Effector CD8-positive, alpha-beta T cell (primary cell): Measurements from ENCODE around the gene PTPRU.

Experiments used
- DNase-seq: peaks from one replicate; lab custom pipeline; 2025; lab: John Stamatoyannopoulos, UW
- total RNA-seq, 4 experiments: gene quantifications; one replicate each; lab custom pipeline; 2026; lab: John Stamatoyannopoulos, UW

PTPRU gene
- total RNA-seq: 0.29 to 6.5 (median 0.79) reads per million in 4 experiments

DNA sequence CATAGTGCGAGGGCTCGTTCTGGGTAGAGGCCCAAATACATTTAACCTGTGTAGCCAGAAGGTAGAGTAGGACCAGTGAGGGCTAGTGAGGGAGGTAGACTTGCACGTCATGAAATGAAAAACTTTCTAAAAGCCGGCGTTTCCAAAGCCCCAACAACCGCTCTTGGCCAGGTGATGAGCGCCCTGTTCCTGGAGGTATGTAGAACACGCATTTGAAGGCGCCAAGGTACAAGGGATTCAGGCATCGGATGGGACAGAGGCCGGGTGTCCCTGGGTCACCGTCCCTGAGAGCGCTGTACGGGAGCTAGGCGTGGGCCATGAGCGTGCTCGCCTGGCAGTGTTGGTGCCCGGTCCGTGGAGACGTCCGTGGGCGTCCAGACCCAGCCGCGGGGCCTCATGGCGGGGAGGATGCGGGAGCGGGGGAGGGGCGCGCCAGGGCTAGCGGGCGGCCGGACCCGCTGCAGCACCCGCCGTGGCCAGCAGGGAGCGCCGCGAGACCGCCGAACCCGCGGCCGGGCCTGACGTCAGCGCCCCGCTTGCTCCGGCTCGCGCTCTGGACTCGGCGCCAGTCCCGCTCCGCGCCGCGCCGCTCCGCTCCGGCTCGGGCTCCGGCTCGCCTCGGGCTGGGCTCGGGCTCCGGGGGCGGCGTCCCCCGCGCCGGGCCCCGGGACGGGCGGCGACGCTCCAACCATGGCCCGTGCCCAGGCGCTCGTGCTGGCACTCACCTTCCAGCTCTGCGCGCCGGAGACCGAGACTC, at the start of gene PTPRU:
Gene PTPRU, plus strand, starts transcription at position 568 of the 757 bp plus-strand sequence. Its CDS starts 123 bp downstream, at position 691.
- DNase-seq: peak; percentile 63

DNA sequence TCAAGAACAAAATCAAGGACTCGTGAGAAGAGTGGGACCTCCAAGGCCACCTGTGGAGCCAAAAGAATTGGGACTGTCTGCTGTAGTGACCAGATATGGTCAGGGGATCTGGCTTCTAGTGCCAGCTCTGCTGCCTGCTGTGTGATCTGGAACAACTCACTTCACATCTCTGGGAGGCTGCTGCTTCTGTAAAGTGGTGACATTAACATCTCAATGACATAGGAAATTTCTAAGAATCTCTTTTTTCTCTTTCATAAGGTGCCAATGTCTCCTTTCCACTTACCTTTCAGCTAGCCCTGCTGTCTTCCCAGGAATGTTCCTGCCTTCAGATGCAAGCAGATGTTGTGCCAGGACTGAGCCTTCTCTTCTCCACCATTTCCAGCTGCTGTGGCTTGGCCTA, 49.6 kb upstream of the PTPRU start:
- DNase-seq: no peak

DNA sequence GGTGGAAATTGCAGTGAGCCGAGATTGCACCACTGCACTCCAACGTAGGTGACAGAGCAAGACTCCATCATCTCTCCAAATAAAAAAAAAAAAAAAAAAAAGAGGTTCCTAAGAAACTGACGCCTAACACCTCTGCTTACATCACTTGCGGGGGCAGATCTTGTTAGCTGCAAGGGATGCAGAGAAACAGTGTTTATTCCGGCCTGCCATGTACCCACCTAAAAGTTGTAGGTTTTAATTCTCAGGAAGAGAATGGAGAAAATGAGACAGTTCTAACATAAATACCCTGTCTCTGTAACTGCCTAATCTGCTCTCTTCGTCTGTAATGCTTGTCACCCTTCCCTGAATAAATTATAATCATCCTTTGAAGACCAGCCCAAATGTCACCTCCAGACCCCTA, 45.6 kb upstream of the PTPRU start:
- DNase-seq: no peak

DNA sequence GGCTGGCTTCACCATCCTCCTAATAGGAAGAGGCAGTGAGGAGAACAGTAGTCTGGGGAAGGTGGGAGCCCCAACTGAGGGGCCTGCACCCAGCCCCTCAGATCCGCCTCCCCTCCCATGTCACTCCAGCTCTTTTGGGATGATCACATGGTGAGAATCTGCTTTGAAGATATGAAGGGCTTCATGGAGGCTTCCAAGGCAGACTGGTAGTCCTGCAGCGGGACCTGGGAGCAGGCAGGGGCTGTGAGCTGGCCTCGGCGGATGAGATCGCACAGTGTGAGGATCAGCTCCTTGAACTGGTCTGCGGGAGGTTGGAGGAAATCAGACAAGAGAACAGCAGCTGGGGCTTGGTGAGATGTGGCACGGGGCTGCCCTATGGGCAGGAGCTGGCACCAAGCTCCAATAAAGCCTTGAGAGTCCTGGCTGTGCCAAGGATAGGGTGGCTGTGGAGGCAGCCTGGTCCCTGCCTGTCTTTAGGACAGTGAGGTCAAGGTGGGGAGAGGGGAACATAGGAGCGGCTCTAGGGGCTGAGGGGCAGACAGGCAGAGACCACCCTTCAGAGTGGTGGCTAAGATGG, 42.4 kb upstream of the PTPRU start:
- DNase-seq: no peak

DNA sequence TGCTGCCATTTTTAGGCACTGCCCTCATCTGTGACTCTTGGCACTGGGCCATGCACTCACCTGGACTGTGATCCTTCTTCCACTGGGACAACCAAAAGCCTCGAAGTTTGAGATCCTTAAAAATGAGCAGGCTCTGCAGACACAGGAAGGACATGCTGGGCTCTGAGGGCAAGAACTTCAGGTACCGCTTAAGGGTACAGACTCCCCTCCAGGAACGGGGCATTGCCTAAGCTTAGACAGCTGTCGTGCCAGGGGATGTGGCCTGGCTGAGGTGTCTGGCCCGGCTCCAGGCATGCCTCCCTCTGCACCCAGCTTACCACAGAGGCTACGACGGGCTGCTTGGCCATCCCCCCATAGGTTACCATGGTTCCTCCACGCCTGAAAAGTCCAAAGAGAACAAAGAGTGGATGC, 40.4 kb upstream of the PTPRU start:
- no peak for DNase-seq

DNA sequence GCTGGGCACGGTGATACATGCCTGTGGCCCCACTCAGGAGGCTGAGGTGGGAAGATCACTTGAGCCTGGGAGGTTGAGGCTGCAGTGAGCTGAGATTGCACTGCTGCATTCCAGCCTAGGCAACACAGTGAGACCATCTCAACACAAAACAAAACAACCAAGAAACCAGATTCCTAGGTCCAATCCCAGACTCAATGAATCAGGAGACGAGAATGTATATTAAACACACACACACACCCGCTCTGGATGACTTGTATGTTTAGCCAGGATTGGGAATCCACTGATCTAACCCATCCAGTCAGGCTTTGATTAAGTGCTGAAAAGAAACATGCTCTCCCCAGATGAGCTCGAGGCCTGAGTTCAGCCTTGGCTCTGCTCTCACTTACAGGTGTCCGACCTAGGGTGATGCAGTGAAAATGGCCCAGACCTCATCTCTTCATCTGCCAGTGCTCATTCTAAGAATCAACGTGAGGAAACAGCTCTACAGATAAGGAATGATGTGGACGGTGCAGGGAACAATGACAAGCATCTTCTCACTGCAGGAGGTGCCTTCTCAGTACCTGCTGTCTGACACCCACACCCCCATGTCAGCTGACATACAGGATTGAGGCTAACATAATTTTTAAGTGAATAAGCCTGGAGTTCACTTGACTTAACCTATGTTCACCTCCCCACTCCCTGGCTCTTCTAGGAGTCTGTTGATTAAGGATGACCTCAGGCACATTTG, 39.3 kb upstream of the PTPRU start:
- DNase-seq: no peak

DNA sequence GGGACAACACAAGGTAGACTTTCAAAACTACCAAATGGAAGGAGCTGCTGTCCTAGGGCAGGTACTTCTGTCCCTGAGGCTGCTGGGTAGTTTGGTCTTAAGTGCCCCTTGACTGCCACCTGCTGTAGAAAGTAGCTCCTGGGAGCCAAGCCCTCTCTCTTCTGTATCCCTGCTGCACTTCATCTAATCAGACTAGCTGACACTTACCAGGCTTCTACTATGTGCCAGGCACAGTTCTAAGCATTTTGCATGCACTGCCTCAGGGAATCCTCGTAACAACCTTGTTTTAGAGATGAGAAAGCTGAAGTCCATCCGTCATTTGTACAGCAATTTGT, 38.8 kb upstream of the PTPRU start:
- DNase-seq: no peak

DNA sequence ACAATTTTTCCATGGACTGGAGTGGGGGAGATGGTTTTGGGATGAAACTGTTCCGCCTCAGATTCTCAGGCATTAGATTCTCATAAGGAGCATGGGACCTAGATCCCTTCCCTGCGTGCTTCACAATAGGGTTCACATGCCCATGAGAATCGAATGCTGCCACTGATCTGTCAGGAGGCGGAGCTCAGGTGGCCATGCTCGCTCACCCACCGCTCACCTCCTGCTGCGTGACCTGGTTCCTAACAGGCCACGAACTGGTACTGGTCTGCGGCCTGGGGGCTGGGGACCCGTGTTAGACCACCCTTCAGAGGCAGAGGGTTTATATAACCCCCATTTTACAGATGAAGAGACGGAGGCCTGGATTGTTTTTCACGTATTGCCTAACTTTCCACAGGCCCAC, 38.3 kb upstream of the PTPRU start:
- no peak for DNase-seq

DNA sequence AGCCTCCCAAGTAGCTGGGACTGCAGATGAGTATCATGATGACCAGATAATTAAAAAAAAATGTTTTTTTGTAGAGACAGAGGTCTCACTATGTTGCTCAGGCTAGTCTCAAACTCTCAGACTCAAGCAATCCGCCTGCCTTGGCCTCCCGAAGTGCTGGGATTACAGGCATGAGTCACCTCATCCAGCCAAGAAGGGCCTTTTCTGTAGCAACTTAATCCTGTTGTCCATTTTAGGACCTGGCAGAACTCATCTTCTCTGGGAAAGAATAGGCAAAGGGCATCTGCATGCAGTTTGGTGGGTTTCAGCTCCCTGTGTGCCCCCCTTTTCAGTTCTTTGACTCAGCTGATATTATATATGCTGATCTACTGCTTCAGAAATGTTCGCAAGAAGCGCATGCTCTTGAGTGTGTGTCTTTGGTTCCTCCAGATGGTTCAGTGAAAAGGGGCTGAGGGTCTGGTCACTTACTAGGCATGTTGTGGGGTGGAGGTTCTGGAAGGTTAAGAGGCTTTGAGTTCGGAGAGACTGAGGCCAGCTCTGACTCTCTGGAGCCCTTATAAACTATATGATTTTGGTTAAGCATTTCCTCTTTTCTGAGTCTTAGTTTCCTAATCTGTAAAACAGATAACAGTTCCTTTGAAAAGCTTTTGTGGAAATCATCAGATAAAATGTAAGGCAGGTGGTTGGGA, 35.3 kb upstream of the PTPRU start:
- DNase-seq: no peak

DNA sequence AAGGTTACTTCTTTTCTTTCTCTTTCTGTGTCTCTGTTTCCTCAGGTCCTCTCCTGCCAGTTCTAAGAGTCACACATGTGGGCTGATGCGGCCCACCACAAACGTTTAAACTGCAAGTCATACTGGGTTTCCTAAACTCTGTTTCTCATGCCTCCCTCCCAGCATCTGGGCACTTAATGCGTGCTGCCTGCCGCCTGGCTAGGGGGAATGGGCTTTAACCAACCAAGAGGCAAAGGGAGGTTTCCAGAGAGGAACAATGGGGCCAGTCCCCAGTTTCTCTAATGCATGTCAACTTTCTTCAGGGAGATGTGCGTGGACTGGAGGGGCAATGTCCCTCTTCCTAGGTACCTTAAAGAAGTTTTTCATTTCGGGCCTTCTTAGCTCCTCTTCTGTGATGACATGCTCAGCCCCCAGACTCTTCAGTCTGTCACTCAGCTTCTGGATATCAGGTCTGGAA, 34.7 kb upstream of the PTPRU start:
- DNase-seq: no peak

DNA sequence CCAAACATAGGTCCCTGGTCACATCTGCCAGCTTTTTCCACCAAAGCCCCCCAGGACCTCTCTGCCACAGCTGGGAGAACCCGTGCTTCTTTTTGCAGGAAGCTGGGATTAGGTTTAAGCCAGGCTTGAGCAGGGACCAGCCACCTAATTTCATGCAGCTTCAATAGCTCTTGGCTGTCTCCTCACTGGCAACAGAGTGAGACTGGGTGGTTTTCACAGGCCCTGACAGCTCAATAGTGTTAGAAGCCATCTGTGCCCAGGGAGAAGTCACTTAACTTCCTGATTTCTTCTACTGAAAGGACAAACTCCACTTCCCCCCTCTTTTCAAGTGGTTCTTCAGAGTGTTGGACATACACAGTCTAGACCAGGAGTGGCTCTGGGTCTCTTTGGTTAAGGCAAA, 34.3 kb upstream of the PTPRU start:
- DNase-seq: no peak

DNA sequence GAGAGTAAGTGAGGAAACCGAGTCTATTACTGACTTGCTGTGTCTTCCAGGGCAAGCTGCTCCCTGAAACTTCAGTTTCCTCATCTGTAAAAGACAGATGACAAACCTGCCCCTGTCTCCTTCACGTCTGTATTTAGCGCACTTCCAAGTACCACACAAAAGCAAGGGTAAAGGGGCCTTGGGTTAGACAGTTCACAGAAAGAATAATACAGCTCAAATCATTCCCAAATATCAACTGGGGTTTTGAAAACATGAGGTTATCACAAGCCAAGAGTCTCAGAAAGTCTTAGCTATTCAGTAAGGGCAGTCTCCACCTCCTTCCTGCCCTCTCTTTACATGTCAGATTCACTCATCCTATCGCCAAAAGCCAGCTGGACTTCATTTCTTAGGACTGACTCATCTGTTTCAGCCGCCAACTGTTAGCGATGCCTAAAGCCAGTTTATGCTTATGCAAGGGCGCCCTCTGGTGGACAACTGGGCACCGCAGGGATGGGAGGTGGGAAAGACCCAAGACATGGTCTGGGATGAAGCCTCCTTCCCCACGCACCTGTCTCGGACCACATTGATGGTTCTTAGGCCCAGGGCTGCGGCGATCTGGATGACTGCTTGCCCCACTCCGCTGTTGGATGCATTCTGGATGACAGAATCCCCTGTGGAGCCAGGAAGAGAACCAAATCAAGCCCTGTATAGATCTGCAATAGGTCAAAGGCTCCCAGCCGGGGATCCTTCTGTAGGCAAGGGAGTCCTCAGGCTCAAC, 33.6 kb upstream of the PTPRU start:
- DNase-seq: peak; percentile 91

DNA sequence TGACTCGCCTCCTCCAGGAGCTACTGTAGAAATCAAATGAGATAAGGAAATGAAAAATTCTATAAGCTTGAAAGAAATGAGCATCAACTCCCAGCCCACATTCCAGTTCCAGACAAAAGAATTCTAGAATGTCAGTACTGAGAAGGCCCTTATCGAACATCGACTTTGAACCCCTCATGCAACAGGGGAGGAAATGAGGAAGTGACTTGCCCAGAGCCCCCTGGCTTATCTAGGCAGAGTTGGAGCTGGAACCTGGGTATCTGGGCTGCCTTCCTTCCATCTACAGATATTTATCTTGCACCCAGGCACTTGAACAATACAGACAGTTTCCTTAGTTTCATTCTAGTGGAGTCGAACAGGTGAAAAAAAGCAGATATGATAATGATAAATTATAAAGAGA, 27.9 kb upstream of the PTPRU start:
- DNase-seq: no peak

DNA sequence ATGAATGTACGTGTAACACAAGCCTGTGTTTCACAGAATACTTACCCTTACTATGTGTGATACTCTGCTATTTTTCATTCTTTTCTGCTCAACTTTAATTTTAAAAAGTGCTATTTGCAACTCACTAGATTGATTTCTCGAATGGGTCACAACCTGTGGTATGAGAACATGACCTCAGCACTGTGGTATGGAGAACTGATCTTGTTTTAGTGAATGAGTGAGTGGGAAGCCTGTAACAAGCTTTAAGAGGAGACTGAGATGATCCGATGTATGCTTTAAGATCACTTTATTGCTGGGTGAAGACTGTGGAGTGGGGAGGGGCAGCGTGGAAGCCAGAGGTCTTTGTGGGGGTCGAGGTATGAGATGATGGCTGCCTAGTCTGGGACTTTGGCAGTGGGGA, 27.1 kb upstream of the PTPRU start:
- DNase-seq: no peak

DNA sequence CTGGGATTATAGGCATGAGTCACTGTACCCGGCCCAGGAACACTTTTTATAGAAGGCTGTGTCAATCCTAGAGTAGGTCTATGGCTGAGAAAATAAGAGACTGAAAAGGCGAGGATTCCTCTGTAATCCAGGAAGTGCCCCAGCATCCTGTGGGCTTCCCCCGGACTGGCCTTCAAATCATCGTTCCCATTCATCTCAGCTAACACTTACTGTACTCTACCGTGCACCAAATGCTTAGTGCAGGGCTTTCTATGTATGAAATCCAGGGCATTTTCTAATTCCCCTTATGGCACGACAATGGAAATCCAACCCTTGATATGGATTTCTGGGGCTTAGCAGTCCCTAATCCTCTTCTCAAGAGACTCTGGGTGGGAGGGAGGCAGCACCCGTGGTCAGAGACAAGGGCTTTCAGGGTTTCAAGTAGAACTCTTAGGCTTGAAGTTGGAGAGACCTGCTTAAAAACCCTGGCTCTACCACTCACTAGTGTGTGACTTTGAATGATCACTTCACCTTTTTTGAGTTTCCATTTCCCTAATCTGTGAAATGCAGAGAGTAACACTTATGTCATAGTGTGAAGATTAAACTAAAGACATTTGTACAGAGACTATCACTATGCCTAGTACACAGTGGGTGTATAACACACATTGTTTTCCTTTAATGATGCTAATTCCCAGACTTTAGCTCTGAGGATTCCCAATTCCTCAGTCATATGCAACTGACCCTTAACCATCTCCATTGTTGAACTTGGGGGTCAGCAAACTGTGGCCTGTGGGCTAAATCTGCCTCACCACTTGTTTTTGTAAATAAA, 25.8 kb upstream of the PTPRU start:
- no peak for DNase-seq

DNA sequence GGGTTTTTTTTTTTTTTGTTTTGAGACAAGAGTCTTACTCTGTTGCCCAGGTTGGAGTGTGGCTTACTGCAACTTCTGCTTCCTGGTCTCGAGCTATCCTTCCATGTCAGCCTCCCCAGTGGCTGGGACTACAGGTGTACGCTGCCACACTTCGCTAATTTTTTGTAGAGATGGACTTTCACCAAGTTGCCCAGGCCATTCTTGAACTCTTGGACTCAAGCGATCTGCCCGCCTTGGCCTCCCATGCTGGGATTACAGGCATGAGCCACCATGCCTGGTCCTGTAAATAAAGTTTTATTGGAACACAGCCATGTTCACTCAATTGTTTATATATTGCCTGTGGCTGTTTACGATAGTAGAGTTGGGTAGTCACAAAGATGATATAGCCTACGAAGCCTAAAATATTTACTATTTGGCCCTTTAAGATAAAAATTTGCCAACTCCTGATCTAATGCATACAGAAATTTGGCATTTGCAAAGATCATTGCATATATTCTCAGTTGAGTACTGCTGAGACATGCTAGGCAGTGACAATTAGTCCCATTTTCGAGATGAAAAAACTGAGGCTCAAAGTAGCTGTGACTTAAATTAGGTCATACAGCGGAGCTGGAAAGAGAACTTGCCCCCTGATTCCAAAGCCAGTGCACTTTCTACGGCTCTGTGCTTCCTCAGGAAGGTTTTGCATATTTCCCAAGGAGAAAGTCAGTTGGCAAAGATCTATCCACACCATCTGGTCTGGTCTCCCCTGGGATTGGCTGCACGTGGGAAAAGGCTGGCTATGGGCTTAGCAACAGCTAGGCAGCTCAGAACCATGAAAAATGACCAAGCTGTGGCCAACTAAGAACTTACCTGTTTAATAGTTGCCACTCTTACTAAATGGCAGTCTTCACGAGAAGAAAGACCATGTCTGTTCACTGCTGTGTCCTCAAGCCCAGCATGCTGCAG, 25.0 kb upstream of the PTPRU start:
- no peak for DNase-seq

DNA sequence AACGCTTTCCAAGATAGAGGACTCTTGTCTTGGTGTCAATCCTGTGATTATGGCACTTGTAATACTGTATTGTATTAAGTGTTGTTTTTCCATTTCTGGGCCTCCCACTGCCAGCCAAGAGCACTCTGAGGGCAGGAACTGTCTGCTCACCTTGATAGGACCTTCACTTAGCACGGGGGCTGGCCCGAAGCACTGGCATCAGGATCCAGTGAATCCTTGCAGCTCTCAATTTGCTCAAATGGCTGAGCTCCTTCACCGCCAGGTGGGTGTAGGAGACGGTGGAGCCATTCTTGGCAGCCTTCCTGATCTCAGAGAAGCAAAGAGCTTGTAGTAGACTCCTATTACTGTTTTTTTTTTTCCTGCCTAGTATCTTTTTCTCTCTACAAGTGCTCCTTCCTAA, 23.3 kb upstream of the PTPRU start:
- DNase-seq: no peak

DNA sequence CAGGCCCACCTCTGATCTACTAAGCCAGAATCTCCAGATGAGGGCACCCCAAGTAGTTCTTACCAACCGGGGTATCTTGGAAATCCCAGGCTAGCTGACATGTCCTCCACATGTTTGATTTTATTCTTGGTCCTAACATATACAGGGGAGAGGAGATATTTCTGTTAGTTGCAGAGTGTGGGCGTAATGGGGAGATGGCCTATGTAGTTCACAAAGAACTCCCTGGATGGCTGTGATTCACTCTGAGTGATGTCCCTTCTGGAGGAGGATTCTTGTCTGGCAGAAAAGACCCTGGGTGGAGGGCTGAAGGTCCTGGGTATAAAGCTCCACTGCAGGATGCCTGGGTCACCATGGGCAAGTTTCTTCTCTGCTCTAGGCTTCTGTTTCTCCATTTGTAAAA, 18.7 kb upstream of the PTPRU start:
- no peak for DNase-seq

DNA sequence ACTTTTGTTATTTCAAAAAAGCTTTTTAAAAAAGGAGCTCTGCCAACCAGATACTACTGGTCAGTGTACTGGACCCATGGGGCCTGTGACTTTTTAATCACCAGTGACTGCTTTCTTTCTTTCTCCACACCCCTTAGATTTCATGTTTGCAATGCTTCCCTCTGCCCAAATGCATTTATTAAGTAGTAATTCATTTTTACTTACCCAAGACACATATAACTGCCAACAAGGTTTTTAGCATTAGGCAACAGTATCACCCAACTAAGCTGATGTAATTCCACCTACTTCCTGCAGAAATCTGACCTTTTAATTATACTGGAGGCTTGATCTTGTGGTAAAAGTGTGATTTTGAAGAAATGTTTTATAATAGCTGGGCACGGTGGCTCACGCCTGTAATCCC, 18.1 kb upstream of the PTPRU start:
- no peak for DNase-seq

DNA sequence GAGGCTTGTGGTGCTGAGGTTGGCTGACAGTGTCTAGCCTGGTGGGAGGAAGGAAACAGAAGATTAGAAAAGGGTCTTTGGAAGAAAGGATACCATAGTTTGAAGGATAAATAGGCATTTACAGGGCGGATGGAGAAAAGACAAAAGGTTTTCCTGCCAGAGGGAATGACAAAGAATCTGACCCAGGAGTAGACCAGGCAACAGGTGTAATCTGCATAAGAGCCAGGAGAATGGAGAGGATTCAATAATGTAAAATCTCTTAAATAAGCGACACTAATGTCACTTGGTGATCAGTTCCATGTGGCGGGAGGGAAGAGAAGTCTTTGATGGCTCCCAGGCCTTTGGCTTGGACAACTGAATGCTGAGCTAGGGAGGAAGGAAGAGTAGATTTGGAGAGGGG, 15.0 kb upstream of the PTPRU start:
- no peak for DNase-seq
